Measurements from ENCODE around the gene TRMT10B.

Gene TRMT10B

GRCh38 chr9:37801959-37802711, 48.5 kb downstream of the TRMT10B start:
- TF ChIP-seq GATA2 (IDR thresholded peaks at IDR 0.05; ENCODE audit: low read depth, low read length): no peak
- TF ChIP-seq GATA3 (IDR thresholded peaks at IDR 0.05; ENCODE audit: low read depth, low read length): no peak

GRCh38 chr9:37806271-37806670, 52.7 kb downstream of the TRMT10B start:
- TF ChIP-seq GATA3 (IDR thresholded peaks at IDR 0.05; ENCODE audit: low read depth, low read length): no peak
- TF ChIP-seq GATA2 (IDR thresholded peaks at IDR 0.05; ENCODE audit: low read depth, low read length): no peak

- TF ChIP-seq GATA3 (IDR thresholded peaks at IDR 0.05; ENCODE audit: low read depth, low read length): no peak
- no peak for TF ChIP-seq GATA2 (IDR thresholded peaks at IDR 0.05; ENCODE audit: low read depth, low read length)
Measured at GRCh38 chr9:37811906-37812476, 58.4 kb downstream of the TRMT10B start.

- TF ChIP-seq GATA3 (IDR thresholded peaks at IDR 0.05; ENCODE audit: low read depth, low read length) (no peak), GATA2 (IDR thresholded peaks at IDR 0.05; ENCODE audit: low read depth, low read length) (no peak)
Measured at GRCh38 chr9:37812773-37813379, 59.3 kb downstream of the TRMT10B start.

GRCh38 chr9:37818849-37819248, 65.2 kb downstream of the TRMT10B start:
- TF ChIP-seq GATA3 (IDR thresholded peaks at IDR 0.05; ENCODE audit: low read depth, low read length) (no peak), GATA2 (IDR thresholded peaks at IDR 0.05; ENCODE audit: low read depth, low read length) (no peak)

GRCh38 chr9:37820142-37820541, 66.5 kb downstream of the TRMT10B start:
- TF ChIP-seq GATA2 (IDR thresholded peaks at IDR 0.05; ENCODE audit: low read depth, low read length) (no peak), GATA3 (IDR thresholded peaks at IDR 0.05; ENCODE audit: low read depth, low read length) (no peak)

- no peak for TF ChIP-seq GATA2 (IDR thresholded peaks at IDR 0.05; ENCODE audit: low read depth, low read length)
- TF ChIP-seq GATA3 (IDR thresholded peaks at IDR 0.05; ENCODE audit: low read depth, low read length): no peak
Measured at GRCh38 chr9:37827483-37828165, 74.0 kb downstream of the TRMT10B start.
